Fibroblast of gingiva (primary cell): Measurements from ENCODE around the gene CABS1.

Source experiments
- DNase-seq: peaks from one replicate; pipeline ENCODE4 v3.0.0-alpha.2; 2011; ENCODE audit warnings: low read depth

Gene CABS1

DNA sequence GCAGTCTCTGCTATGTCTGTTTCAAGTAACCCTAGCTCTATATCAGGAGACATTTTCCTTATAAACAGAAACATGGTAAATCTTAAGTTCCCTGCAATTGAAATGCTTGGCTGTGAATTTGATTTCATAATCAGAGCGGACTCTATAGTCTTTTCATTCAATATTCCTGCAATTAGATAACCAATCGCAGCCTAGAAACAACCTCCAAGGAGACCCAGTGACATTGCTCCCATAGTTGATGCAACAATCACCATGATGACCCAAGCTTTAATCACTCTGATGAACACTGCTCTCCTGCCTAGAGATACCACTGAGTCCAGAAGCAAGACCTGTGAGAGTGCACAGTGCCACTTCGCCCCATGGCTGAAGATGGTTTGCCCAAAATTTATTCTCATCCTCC lies at the start of gene CABS1:
Gene CABS1, plus strand, starts transcription at position 301 of the 400 bp plus-strand sequence. Its CDS starts 59 bp downstream, at position 360.
- no peak for DNase-seq

DNA sequence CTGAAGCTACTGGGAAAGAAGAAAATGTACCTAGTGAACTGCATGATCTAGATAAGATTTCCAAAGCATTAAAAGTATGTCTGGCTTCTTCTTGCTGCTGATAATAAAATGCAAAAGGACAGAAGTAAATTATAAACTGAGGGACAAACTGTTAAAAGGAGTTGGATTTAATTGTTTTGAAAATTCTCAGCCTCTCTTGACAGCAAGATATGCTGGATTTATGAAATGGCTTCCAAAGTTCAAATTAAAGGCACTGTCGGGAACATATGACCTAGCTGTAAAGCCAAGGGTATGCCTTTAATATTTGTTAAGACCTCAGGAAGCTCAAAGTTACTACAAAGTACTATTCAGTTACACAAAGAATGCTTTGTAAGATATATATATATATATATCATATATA lies 46.1 kb upstream of the CABS1 start:
- DNase-seq = no peak

DNA sequence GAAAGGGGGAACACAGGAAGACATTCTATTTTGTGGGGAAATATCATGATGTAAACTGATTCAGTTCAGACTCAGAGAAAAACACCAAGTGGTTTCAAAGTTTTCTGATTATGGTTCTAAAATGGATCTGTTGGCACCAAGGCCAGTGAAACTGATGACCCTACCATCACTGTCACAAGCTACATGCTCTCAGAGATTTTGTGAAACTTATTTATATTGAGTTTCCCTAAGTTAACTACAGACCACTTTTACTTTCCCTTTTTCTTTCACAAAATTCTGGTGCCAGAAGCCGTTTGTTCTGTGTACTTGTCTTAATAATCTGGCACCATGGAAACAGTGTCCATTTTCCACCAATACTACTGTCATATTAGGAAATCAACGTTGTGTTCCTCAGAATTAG lies 43.4 kb upstream of the CABS1 start:
- DNase-seq = no peak

DNA sequence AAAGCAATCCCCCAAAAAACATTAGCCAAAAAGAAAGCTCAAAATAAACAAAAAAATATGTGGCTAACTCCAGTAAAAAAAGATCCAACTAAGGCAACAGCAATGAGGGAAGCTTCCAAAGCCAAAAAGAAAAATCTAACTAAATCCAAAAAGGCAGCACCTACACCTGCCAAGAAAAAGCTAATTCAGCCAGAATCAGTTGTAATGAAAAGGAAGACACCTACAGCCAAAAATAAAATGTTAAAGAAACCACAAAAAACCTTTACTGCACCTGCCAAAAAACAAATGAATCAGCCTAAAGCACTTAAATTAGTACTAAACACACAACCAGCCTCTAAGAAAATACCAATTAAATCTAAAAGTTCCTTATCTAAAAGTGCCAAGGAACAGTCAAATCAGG lies 37.2 kb upstream of the CABS1 start:
- no peak for DNase-seq

DNA sequence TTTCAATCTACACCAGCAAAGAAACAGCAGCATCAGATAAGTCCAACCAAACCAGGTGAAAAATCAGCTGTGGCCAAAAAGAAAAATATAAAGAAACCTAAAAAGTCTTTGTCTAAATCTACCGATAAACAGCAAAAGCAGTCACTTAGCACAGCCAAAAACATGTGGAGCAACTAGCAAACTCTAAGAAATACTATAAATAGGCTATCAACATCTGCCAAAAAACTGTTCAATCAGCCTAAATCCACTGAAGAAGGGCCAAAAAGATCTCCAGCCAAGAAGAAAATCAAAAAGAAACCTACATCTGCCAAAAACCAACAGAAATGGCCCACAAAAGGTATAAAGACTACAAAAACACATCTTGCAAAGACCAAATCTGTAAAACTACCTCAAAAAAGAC lies 36.7 kb upstream of the CABS1 start:
- no peak for DNase-seq

- DNase-seq = no peak
Observed at GRCh38 chr4:70299643-70300042, 35.1 kb upstream of the CABS1 start.

DNA sequence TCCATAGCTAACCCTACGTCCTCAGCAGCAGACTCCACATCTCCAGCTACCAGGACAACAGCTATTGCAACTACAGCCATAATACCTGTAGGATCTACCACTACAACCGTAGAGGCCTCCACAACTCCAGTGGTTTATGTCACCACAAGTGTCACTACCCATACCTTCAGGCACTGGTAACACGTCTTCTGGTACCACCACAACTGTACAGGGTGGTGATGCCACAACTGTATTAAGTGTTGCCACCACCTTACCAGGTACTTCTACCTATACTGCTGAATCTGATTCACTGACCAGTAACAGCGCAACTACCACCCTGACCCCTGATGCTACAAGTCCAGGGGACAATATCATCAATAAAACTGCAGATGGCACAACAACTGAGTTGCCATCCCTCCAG lies 34.6 kb upstream of the CABS1 start:
- no peak for DNase-seq

- no peak for DNase-seq
Observed at GRCh38 chr4:70303090-70303489, 31.7 kb upstream of the CABS1 start.

- no peak for DNase-seq
Observed at GRCh38 chr4:70305601-70306000, 29.2 kb upstream of the CABS1 start.

- DNase-seq = no peak
Observed at GRCh38 chr4:70306076-70306475, 28.7 kb upstream of the CABS1 start.

- no peak for DNase-seq
Observed at GRCh38 chr4:70313736-70314135, 21.0 kb upstream of the CABS1 start.

GRCh38 chr4:70315928-70316327 lies 18.9 kb upstream of the CABS1 start:
- no peak for DNase-seq

- no peak for DNase-seq
Observed at GRCh38 chr4:70326052-70326451, 8.7 kb upstream of the CABS1 start.

DNA sequence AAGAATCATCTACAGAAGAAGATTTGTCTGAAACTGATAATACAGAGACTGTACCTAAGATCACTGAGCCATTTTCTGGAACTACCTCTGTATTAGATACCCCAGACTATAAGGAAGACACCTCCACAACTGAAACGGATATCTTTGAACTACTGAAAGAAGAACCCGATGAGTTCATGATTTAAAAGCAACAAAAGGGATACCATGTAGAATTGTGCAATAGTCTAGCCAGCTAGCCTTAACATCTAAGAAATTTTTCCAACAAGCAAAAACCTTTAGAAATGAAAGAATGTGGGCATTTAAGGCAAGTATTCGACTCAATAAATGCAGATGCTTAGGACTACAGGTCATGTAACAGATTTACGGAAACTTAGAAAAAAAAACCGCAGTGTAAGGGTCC lies 1.3 kb downstream of the CABS1 start:
- no peak for DNase-seq

- DNase-seq = no peak
Observed at GRCh38 chr4:70337886-70338420, 3.2 kb downstream of the CABS1 start.

DNA sequence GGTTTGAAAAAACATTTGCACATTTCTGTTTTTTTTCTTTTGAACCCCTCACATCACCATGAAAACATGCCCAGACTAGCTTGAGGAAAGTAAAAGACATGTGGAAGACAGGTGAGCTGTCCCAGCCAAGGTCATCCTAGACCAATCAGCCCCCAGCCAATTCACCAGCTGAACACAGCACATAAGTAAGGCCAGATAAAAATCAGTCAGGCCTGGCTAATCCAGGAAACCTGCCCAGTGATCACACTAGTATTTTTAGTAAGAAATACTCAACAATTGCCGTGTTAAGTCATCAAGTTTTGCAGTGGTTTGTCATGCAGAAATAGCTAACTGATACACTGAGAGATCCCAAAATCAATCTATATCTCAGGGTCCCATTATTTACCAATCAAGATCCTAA lies 21.4 kb downstream of the CABS1 start:
- DNase-seq = no peak

DNA sequence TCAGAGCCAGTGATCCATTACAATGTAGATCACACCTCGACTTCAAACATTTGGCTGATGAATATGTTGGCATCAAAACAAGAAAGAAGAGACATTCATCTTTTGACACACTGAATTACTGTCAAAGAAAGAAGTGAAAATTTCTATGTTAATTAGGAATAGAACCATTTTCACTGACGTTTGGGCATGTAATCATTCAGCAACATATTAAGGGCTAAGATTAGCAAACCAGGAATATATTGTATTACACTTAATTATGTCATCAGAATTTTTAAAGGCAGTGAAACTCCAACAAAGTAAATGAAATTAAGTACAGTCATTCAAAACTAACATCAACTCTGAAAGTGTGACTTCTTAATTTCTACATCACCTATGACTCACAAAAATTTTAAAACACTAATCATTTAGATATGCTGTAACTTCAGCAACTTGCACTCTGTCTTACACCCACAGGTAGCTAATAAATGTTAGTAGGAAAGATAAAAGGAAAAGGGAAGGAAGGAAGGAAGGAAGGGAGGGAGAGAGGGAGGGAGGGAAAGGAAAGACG lies 24.4 kb downstream of the CABS1 start:
- DNase-seq = no peak

DNA sequence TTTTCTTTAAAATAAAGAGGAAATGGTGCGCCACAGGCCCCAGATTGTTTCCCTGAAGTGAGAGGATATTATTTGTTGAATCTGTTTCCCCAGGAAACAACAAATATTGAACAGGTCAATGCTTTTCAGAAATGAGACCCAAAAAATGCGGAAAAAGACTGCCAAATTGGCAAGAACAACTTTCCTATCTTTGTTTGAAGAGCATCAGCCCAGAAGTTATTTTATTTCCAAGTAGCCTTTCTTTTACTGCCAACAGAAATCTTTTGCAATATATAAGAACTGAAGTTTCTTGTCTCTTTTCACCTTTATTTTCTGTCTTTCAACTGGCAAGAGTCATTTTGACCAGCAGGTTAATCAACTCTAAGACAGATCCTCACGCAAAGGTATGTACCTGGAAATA lies 25.7 kb downstream of the CABS1 start, which contains the start of gene SMR3A:
Gene SMR3A, plus strand, starts transcription at position 301 of the 400 bp plus-strand sequence. CDS start 1,356 bp downstream, outside the sequence.
- DNase-seq = no peak

DNA sequence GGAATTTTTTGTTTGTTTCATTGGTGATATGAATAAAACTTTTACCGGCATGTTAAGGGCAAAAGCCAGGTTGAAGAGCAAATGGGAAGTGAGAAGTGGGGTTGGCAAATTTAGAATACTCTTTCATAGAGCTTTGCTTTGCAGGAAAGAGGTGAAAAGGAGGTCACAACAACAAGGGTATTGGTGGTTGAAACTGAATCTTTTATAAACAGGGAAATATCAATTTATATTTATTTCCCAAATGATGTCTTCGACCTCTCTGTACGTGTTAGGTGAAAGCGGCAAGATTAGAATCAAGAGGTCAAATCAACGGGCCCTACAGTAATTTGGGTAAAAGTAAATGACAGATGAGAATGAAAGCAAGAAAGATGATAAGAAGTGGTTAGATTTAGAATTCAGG lies 29.2 kb downstream of the CABS1 start:
- no peak for DNase-seq

DNA sequence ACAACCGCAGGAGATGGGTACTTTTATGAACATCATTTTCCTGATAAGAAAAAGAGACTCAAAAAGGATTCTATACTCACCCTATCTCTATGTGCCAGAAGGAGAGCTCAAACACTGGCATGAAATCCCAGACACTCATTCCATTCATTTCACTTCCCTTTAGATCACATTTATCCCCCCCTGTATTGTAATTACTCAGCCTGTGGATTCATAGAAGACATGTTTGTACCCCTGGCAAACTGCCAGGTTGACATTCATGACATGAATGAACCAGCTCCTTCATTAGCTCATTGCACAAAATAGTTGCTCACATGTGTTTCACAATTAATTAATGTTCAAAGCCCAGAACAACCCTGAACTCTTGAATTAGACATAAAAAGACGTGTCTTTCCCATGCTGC lies 30.7 kb downstream of the CABS1 start:
- no peak for DNase-seq

- DNase-seq = no peak
Observed at GRCh38 chr4:70367813-70368212, 33.0 kb downstream of the CABS1 start.

DNA sequence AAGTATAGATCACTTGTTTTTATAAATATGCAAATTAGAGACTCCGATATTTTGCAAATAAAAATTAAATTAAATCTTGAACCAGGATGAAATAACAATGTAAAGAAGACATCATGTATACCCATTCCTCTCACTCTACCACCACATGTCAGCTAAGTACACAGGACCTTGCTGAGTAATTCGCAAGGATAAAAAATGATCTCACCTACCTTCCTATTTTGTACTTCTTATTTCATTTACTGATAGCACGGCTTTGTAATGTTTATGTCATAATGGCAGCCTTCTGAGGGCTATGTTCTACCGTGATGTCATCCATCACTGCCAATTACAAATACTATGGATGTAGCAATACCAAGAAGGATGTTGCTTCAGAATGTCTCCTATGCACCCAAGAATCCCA lies 37.2 kb downstream of the CABS1 start:
- DNase-seq = no peak

DNA sequence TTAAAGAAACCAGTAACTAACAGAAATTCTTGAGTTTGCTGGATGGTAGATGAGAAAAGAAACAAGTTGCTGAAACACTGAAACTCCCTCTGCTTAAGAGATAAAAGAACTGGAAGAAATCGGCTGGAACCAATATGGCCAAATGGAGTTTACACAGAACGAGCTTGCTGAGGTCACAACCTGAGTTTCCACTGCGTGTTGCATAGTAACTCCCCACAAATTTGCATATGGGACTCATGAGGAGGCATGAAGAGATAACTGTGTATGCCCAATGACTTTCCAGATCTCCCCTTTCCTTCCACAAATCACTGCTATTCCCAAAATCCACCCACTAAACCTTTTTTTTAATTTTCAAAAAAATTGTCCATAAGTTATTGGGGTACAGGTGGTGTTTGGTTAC lies 38.0 kb downstream of the CABS1 start:
- no peak for DNase-seq

GRCh38 chr4:70380578-70380977 lies 45.8 kb downstream of the CABS1 start:
- no peak for DNase-seq
